GM18951 (cell line): Measurements from ENCODE around the gene LY6G5C.

Source experiments
- POLR2A ChIP-seq: IDR thresholded peaks from 4 replicates; pipeline ENCODE4 v1.6.1; 2011; ENCODE audit warnings: mild to moderate bottlenecking; ENCODE audit not compliant: insufficient read length, insufficient read depth; ENCODE audit errors: extremely low read depth
- in situ Hi-C: fragments of 300-500 bp; cut with MboI; formaldehyde crosslinking; loops from one replicate; pipeline ENCODE4 v1.12.0; 2022; ENCODE audit warnings: low sequenced_read_pairs, mixed read lengths, inconsistent platforms; ENCODE audit not compliant: unreplicated experiment

LY6G5C gene

GRCh38 chr6:31658158-31658688 lies 22.6 kb downstream of the LY6G5C start:
- TF ChIP-seq POLR2A = no peak
- in situ Hi-C loops = no loop called here

DNA sequence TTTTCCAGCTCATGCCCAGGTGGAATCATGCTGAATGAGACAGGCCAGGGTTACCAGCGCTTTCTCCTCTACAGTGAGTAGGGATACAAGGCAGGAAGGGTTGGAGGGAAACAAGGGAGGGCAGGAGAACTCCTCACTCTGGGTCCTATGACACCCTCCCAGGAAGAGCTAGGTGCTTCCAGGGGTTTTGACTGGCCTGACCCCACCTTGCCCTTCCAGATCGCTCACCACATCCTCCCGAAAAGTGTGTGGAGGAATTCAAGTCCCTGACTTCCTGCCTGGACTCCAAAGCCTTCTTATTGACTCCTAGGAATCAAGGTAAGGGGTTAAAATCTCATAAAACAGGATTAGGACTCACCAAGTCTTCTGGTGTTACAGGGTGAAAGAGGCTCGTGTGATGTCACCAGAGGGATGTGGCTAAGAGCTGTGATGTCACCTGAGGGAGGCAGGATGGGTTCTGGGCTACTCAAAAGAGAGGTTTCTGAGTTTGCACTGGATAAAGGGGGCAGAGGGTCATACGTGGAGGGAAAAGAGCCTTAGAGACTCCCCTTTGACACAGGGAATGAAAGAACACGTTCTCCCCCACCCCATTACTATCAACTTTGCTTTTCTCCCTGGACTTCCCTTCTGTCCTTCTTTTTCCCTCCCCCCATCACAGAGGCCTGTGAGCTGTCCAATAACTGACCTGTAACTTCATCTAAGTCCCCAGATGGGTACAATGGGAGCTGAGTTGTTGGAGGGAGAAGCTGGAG lies 23.3 kb downstream of the LY6G5C start:
- no peak for TF ChIP-seq POLR2A
- in situ Hi-C loops = no loop called here

DNA sequence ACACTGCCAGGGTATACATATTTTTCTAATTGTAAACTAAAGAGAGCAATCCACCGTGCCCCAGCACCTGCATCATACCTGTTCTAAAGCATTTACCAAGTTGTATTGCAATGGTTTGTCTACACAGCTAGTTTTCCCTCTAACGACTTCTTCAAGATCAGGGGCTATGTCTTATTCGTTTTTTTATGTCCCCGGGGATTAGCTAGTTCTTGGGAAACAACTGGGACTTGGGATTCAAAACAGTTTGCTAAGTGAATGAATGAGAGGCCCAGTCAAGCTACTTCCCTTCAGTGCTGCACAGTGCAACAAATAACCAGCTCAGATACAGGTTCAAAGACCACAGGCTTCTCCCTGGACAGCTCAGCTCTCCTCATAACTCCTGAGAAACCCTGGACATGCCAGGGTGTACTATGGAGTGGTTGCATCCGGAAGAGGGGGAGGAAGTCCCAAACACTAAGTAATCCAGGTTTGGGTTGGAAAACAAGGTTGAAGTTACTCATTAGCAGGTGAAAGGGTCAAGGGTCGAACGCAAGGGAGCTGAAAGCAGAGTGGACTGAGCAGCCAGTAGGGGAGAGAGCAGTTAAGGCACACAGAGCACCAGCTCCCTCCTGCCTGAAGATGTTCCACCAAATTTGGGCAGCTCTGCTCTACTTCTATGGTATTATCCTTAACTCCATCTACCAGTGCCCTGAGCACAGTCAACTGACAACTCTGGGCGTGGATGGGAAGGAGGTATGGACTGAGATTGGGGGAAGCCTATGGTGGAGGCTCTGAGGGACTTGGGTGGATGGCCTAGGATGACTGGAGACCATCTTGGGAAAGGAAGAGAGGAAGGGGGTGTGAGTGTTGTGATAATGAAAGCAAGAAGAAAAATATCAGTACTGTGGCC lies 25.3 kb downstream of the LY6G5C start, which contains the start of gene APOM:
Gene APOM, plus strand, starts transcription at position 546 of the 889 bp plus-strand sequence. Its CDS starts 73 bp downstream, at position 619.
- in situ Hi-C loops = no loop called here
- TF ChIP-seq POLR2A = no peak

GRCh38 chr6:31654574-31655348 lies 26.1 kb downstream of the LY6G5C start:
- in situ Hi-C loops = no loop called here
- no peak for TF ChIP-seq POLR2A

- in situ Hi-C loops = no loop called here
- TF ChIP-seq POLR2A = peak; percentile 58
Measured at GRCh38 chr6:31652925-31653724, 27.7 kb downstream of the LY6G5C start.

DNA sequence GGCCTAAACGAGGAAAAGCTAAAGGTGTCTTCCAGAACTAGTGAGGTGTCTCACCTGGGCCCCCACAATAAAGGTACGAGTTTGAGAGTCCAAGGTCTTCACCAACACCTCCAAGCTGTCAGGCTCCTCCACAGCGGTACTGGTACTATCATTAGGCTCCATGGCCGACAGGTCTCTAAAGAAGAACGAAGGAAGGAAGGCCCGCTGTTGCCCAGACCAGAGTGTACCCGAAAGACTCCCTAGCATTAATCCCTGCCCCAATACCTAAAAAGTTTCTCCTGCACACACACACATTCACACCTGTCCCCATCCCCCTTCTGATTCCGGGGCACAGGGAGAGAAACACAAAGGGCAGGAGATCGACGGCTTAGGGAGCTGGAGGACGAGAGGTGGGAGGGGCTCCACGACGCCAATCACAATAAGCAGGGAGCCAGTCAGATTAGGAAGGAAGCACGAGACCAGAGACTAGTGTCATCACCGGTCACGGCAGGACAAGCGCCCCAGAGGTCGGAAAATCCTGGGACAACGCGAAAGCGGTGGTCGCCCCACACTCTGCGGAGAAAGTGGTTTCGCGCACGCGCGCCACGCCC lies 29.2 kb downstream of the LY6G5C start:
- in situ Hi-C loops = no loop called here
- TF ChIP-seq POLR2A = no peak

GRCh38 chr6:31645325-31645724 lies 35.5 kb downstream of the LY6G5C start:
- no peak for TF ChIP-seq POLR2A
- in situ Hi-C loops = no loop called here

DNA sequence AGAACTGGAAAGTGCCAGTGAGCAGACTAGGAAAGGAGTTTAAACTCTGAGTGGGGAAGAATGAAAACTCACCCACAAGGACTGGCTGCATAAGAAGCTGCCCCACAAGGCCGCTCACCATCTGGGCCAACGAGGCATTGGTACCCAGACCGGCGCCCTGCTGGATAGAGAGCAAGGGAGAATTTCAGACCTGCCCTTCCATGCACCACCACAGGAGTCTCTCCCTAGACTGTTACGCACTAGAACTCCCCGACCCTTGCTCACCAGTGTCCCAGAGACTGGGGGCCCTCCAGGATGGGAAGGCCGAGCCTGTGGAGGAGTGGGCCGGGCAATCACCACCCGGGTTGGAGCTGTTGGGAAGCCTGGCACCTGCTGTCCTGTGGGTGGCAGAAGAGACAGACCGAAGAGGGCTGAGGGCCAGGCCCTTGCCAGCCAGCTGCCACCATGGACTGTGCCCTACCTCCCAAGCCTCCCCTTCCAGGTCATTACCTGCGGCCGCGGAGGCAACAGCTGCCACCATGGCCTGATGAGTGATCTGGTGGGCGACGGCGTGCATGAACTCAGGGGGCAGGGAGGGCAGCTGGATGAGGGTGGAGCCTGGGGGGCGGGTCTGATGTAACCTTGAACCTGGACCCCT lies 36.9 kb downstream of the LY6G5C start:
- TF ChIP-seq POLR2A = no peak
- in situ Hi-C loops = no loop called here

DNA sequence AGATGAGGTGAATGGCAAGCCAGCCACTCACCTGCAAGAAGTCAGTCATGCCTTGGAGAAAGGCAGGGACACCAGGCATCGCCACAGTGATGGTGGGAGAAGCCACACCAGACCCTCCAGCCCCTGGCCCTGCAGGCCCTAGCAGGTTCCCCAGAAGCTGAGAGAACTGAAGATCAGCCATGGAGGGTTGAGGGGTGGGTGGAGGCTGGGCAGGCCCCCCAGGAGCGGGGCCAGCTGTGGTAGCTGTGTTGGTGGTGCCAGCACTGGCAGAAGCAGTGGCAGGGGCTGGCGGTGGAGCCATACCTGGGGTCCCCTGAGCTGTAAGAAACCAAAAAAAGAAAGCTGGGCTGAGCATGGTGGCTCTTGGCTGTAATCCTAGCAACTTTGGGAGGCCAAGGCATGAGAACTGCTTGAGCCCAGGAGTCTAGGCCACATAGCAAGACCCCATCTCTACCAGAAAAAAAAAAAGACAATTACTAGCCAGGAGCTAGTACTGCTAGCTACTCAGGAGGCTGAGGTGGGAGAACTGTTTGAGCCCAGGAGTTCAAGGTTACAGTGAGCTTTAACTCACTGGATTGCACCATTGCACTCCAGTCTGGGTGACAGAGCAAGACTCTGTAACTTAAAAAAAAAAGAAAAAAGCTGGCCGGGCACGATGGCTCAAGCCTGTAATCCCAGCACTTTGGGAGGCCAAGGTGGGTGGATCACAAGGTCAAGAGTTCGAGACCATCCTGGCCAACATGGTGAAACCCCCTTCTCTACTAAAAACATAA lies 37.9 kb downstream of the LY6G5C start:
- in situ Hi-C loops = no loop called here

GRCh38 chr6:31641370-31641769 lies 39.5 kb downstream of the LY6G5C start:
- in situ Hi-C loops = no loop called here
- TF ChIP-seq POLR2A = no peak

More for the DNA sequence above, 37.9 kb downstream of the LY6G5C start:
- no peak for TF ChIP-seq POLR2A

- TF ChIP-seq POLR2A = no peak
- in situ Hi-C loops = no loop called here
Measured at GRCh38 chr6:31640612-31641011, 40.3 kb downstream of the LY6G5C start.
